ENCODE results near the gene NCOA3.

Gene NCOA3

DNA sequence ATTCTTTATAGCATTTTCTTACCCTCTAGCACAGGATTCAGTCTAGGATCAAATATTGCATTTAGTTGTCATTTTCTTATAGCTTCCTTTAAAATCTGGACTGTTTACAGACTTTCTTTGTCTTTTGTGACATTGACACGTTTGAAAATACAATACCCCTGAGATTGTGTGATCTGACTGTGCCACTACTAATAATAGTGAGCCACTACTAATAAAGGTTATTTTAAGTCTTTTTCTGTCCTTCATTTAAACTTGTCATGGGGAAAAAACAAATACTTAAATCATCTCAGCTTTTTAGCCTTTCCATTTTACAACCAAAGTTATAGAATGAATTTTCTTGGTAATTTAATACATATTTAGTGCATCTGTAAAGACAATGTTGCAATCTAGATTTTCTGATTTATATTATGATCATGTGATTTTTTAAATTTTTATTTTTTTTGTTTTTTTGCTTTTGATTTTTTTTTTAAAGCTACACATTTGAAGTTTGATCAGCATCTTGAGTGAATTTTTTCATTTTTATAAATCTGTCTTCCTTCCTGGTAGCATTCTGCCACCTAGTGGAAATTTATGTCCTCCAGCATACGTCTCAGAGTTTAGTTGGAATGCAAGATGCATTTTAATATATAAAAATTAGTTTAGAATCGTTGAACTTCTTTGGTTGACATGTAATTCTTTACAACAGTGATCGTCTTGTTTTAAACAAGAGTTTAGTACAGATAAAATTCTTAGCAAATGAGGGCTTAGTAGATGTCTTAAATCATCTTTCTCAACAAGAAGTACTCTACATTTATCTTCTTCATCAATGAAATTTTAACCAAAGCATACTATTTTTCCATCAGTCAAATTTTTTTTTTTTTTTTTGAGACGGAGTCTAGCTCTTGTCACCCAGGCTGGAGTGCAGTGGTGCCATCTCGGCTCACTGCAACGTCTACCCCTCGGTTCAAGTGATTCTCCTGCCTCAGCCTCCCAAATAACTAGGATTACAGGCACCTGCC is 119.4 kb downstream of the NCOA3 start:
- DNase-seq (ENCODE audit: insufficient read length, low spot score) (peak; percentile 12), FAIRE-seq (no peak)

DNA sequence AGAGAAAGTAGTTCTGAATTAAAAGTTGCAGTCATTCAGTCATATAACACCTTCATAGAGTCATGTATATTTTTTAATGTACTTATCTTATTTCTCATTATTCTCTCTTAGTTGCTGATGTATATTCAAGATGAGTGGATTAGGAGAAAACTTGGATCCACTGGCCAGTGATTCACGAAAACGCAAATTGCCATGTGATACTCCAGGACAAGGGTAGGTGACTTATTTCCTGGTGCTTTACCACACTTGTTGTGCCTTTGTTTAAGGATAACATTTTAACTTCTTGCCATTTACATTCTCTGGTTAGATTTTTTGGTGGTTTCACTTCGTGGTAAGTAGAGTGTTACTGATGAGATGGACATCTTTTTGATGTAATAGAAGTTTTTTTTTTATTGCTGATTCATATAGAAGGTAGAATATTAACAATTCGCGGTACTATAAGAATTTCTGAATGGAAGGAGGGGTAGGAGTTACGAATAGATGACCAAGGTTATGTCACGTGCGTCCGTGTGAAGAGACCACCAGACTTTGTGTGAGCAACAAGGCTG is 120.5 kb downstream of the NCOA3 start:
- no peak for FAIRE-seq
- no peak for DNase-seq (ENCODE audit: insufficient read length, low spot score)

DNA sequence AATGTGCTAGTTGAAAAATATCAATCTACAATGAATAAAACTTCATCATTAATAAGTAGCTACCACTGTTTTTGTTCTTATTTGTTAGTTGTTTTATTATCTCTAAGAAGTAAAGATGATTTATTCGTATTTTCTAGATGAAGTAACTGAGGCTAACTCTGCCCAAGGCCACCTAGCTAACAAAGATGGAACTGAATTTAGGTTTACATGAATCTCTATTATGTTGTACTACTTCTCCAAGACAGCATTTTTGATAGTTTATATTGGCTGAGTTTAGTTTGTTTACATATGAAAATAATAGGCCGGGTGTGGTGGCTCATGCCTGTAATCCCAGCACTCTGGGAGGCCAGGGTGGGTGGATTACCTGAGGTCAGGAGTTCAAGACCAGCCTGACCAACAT is 121.5 kb downstream of the NCOA3 start:
- FAIRE-seq (no peak), DNase-seq (ENCODE audit: insufficient read length, low spot score) (no peak)

DNA sequence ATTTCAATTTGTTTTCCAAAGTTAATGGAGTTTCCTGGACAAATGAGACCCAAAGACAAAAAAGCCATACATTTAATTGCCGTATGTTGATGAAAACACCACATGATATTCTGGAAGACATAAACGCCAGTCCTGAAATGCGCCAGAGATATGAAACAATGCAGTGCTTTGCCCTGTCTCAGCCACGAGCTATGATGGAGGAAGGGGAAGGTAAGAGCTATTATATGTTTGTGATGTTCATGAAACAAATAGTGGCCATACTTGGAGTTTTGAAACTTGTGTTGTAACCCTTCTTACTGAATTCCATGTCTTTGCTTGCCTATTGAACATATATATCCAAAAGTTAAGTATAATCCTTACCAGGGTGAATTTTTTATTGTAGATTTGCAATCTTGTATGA is 125.9 kb downstream of the NCOA3 start:
- no peak for FAIRE-seq
- no peak for DNase-seq (ENCODE audit: insufficient read length, low spot score)

DNA sequence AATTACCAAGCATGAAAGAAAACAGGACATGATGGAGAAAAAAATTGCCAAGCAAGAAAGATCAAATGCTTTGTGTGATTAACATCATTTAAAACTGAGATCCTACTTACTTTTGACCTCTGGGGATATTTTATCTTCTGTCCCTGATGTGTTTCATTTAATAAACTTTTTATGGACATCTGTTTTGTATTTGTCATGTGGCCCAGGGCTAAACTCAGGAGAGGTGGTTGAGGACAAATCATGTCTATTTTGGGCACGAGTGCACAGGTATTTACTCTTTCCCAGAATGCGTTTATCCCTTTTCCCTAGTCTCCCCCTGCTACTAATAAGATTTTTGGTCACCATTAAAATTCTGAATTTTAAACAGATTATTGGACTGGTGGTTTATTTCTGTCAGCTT is 128.2 kb downstream of the NCOA3 start:
- no peak for FAIRE-seq
- no peak for DNase-seq (ENCODE audit: insufficient read length, low spot score)

DNA sequence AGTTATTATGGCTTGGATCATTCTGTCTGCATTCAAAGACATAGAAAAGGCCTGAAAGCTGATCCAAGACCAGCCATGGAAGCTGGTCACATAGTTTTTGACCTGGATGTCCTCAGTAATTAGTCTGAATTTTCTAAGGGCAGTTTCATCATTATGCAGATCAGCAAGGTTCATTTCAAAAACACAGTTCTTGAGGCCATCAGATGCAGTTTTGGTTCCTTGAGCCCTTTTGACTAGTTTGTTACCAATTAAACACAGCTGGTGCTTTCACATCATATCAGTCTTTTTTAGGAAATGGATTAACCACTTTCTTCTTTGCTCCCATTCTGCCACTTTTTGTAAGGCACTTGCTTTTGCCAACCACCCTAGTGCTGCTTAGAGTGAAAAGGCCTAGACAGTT is 129.4 kb downstream of the NCOA3 start:
- FAIRE-seq: no peak

DNA sequence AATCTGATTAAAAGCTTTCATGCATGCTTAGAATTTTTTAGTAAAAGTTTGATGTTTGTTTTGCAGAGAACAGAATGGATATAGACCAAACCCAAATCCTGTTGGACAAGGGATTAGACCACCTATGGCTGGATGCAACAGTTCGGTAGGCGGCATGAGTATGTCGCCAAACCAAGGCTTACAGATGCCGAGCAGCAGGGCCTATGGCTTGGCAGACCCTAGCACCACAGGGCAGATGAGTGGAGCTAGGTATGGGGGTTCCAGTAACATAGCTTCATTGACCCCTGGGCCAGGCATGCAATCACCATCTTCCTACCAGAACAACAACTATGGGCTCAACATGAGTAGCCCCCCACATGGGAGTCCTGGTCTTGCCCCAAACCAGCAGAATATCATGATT is 133.6 kb downstream of the NCOA3 start:
- FAIRE-seq (no peak), DNase-seq (ENCODE audit: insufficient read length, low spot score) (no peak)

More for the DNA sequence above, 129.4 kb downstream of the NCOA3 start:
- DNase-seq (ENCODE audit: insufficient read length, low spot score): no peak

DNA sequence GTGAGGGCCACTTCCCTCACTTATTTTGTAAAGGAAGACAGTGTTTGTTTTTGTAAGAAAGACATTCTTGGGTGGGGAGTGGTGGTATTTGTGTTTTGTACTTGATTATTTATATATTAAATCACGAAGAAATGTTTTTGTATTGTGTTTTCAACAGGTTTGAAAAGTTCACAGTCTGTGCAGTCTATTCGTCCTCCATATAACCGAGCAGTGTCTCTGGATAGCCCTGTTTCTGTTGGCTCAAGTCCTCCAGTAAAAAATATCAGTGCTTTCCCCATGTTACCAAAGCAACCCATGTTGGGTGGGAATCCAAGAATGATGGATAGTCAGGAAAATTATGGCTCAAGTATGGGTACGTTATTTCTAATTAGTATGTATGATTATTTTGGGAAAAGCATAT is 137.2 kb downstream of the NCOA3 start:
- FAIRE-seq (no peak), DNase-seq (ENCODE audit: insufficient read length, low spot score) (no peak)

DNA sequence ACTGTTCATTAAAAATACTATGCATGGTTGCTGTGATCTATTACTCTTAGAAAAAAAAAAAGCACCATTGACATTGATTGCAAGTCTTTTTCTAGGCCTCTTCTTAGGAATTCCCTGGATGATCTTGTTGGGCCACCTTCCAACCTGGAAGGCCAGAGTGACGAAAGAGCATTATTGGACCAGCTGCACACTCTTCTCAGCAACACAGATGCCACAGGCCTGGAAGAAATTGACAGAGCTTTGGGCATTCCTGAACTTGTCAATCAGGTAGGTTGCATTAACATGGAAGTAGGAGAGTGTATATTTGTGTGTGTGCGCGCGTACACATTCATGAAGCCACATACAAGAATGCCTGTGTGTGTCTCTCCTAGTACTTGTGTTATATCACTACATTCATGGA is 140.4 kb downstream of the NCOA3 start:
- DNase-seq (ENCODE audit: insufficient read length, low spot score) (no peak), FAIRE-seq (no peak)

DNA sequence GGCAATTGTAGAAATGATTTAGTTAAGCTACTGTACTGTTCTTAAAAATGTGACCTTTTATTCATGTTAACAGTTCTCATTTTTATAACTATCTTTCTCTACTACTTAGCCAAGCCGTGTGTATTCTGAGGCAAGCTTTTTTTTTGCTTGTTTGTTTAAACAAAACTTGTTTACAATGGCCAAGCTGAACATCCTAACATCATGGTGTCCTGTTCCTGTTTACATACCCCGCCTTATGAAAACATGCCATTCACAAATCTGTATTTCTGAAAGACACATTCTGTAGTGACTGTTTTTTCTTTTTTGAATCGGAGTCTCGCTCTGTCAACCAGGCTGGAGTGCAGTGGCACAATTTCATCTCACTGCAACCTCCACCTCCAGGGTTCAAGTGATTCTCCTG is 140.9 kb downstream of the NCOA3 start:
- DNase-seq (ENCODE audit: insufficient read length, low spot score) (no peak), FAIRE-seq (no peak)

DNA sequence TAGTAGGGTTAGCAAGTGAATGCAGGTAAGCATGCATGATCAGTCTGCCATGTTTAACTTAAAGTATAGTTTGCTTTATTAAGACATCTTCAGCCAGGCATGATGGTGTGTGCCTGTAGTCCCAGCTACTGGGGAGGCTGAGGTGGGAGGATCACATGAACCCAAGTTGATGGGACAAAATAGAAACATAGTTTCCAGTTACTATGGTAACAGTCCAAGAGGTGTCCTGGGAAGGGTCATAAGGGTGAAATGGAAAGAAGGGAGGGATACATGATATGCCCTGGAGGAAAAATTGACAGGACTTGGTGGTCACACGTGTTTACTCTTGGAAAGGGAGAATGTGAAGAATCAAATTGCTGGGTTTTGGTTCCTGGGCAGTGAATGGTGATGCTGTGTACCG is 143.9 kb downstream of the NCOA3 start:
- FAIRE-seq: no peak

DNA sequence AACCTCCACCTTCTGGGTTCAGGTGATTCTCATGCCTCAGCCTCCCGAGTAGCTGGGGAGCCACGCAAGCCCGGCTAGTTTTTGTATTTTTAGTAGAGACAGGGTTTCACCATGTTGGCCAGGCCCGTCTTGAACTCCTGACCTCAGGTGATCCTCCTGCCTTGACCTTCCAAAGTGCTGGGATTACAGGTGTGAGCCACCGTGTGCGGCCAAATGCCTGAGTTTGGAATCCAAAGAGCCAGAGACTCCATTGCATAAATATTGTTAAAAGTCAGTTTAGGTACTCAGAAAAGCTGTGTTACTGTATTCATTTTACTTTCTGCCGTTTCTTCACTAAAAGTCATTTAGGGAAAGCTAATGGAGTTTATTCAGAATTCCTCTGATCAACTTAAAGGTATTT is 146.3 kb downstream of the NCOA3 start:
- no peak for FAIRE-seq
- DNase-seq (ENCODE audit: insufficient read length, low spot score): no peak

More for the DNA sequence above, 143.9 kb downstream of the NCOA3 start:
- DNase-seq (ENCODE audit: insufficient read length, low spot score): no peak

DNA sequence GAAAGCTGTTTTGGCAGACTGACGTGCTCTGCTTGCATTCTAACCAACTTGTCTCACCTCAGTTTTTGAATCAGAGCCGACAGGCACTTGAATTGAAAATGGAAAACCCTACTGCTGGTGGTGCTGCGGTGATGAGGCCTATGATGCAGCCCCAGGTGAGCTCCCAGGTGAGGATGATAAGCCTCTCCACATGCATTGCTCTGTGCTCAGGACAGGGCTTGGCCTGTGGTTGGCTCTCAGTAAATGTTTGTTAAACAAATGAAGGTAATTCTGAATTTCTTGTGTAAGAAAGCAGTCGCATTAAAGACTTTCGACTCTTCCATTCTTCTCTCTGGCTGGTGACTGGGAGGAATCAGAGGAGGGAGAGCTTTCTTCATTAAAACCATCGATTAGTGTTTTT is 147.3 kb downstream of the NCOA3 start:
- no peak for FAIRE-seq
- DNase-seq (ENCODE audit: insufficient read length, low spot score): no peak

DNA sequence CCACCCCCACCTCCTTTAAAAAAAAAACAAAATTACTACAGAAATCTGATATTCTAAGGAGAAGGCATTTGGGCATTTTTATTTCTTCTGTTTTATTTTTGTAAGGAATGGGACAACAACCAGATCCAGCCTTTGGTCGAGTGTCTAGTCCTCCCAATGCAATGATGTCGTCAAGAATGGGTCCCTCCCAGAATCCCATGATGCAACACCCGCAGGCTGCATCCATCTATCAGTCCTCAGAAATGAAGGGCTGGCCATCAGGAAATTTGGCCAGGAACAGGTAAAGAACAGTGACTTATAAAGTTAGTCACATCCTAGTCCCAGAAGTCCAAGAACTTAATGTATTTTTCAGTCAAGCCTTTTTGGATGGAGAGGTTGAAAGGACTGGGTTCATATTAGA is 150.6 kb downstream of the NCOA3 start:
- no peak for DNase-seq (ENCODE audit: insufficient read length, low spot score)
- peak; percentile 8 for FAIRE-seq

DNA sequence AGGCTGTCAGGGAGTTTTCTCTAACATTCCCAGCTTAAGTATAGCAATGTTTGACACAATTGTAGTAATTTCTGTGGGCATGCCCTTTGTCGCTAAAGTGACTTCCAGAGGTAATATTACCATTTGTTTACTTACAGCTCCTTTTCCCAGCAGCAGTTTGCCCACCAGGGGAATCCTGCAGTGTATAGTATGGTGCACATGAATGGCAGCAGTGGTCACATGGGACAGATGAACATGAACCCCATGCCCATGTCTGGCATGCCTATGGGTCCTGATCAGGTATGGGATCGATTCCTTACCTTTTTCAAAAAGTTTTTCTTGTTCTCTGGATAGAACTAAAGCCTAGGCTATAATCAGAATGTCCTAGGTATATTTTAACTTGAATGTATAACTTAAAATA is 151.1 kb downstream of the NCOA3 start:
- DNase-seq (ENCODE audit: insufficient read length, low spot score) (no peak), FAIRE-seq (no peak)

DNA sequence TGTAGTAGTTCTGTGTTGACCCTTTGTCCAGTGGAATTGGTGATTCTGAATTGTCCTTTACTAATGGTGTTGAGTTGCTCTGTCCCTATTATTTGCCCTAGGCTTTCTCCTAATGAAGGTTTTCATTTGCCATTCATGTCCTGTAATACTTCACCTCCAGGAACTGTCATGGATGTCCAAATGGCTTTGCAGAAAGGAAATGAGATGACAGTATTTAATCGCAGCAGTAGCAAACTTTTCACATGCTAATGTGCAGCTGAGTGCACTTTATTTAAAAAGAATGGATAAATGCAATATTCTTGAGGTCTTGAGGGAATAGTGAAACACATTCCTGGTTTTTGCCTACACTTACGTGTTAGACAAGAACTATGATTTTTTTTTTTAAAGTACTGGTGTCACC is 152.2 kb downstream of the NCOA3 start:
- DNase-seq (ENCODE audit: insufficient read length, low spot score): no peak
- FAIRE-seq: no peak

DNA sequence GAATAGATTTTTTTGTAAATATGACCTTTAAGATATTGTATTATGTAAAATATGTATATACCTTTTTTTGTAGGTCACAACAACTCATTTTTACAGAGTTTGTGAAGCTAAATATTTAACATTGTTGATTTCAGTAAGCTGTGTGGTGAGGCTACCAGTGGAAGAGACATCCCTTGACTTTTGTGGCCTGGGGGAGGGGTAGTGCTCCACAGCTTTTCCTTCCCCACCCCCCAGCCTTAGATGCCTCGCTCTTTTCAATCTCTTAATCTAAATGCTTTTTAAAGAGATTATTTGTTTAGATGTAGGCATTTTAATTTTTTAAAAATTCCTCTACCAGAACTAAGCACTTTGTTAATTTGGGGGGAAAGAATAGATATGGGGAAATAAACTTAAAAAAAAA is 152.7 kb downstream of the NCOA3 start:
- DNase-seq (ENCODE audit: insufficient read length, low spot score) (no peak), FAIRE-seq (no peak)

DNA sequence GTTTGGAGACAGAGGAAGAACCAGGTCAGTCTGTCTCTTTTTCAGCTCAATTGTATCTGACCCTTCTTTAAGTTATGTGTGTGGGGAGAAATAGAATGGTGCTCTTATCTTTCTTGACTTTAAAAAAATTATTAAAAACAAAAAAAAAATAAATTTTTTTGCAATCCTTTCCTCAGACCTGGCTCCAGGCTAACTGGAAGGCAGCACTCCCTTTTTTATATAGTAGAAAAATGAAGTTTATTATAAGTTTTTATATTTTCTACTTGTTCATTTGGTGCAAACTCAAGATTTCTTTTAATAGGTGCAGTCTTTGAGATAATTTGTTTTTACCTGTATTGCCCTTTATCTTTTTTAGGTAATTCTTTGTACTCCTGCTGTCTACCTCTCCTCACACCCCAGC is 153.9 kb downstream of the NCOA3 start:
- no peak for FAIRE-seq

DNA sequence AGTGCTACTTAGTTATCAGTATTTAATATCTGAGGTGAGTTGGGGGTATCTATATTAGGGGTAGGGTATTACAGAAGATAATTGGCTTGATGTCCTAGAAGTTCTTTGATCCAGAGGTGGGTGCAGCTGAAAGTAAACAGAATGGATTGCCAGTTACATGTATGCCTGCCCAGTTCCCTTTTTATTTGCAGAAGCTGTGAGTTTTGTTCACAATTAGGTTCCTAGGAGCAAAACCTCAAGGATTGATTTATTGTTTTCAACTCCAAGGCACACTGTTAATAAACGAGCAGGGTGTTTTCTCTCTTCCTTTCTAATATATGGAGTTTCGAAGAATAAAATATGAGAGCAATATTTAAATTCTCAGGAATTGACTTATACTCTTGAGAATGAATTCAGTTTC is 154.6 kb downstream of the NCOA3 start:
- FAIRE-seq: no peak
- no peak for DNase-seq (ENCODE audit: insufficient read length, low spot score)

More for the DNA sequence above, 153.9 kb downstream of the NCOA3 start:
- DNase-seq (ENCODE audit: insufficient read length, low spot score): no peak

DNA sequence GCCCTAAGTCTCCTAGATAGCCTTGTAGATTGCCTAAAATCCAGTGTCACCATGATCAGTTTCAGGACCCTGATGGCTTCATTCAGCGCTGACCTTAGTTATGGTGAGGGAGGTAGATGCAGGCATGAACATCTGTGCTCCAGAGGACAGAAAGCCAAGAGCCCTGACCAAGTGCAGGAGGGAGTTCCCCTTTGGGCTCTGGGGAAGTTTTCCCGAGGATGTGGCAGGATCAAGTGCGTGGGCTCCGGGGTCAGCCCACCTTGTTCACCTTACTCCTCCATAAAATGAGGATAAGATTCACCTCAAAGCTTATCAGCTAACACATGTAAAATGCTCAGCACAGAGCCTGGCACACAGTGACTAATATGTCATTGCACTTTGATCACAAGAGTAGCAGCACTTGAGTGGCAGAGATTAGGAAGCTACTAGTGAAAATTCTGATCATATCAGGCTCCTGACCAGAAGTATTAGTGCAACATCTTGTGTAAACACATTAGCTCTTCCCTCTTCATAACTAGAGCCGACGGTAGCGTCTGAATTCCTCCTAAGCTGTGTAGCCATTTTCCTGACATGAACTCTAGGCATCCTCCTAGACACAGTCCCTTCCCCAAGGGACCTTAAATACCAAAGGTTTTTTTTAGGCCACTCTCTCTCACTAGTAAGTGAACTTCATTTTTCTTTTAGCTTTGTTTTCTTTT is 158.4 kb downstream of the NCOA3 start:
- DNase-seq (ENCODE audit: insufficient read length, low spot score): no peak
- FAIRE-seq: no peak

DNA sequence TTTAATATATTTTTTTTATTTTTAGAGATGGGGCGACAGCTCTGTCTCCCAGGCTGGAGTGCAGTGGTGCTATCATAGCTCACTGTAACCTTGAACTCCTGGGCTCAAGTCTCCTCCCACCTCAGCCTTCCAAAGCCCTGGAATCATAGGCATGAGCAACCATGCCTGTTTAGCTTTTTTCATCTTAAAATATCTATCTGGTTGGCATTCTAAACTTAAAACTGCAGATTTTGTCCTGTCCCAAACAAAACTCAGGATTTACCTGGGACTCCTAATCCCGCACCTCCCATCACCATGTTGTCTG is 158.9 kb downstream of the NCOA3 start:
- FAIRE-seq (no peak), DNase-seq (ENCODE audit: insufficient read length, low spot score) (no peak)
